K562 (cell line): ENCODE measurements around the gene EPHB2. TPM values are rescaled to one million over a fixed set of nuclear protein-coding genes. Genes with fewer than 3 reads are reported as not detected.
A peak's percentile ranks its signal among the peaks of the same experiment; 100 is the strongest.

Experiments
- ATAC-seq: fragments of 200-7000 bp; cut with Tn5 transposase; 3 replicates; pipeline ENCODE4 v1.9.1; 2020; ENCODE audit warnings: moderate library complexity
- BruUV-seq: library from RNA; stranded (reverse); fragments of 400-500 nt; replicated peaks from 2 replicates; lab custom pipeline; 2021; lab: Mats Ljungman, UMichigan
- CTCF ChIA-PET: fragments of 300-600 bp; formaldehyde crosslinking; extraction: SDS; loops from one replicate; lab custom pipeline; 2021; ENCODE audit warnings: low intra/inter-chr PET ratio; lab: Yijun Ruan, JAX
- POLR2A ChIA-PET: fragments of 300-600, 350-650 bp; sonication (Branson Sonifier 250); formaldehyde crosslinking; extraction: SDS; loops from one replicate; lab custom pipeline; 2021; ENCODE audit warnings: antibody characterized with exemption, inconsistent platforms; lab: Yijun Ruan, JAX
- DNase-seq, 4 experiments: peaks; one replicate each; pipeline versions ENCODE4 v3.0.0 to v3.0.0-alpha.2; 2011 to 2018; ENCODE audit warnings: low spot score in 3 of 4, mixed read lengths in 3 of 4; ENCODE audit errors: extremely low read depth in 1 of 4
- FAIRE-seq: peaks from 2 replicates; lab custom pipeline; 2011; peaks lifted over from hg19 to GRCh38; lab: Jason Lieb, UNC
- H2AFZ ChIP-seq: 2 replicates; pipeline ENCODE4 v1.6.0; 2011; ENCODE audit warnings: low read depth, low read length, control low read depth, inconsistent platforms
- H3K27ac ChIP-seq: fragments of 200-600 bp; 3 replicates; pipeline ENCODE4 v1.8.0; 2011; ENCODE audit warnings: low read depth, mild to moderate bottlenecking, control low read depth, inconsistent platforms, low read length, moderate library complexity, mixed read lengths; ENCODE audit errors: extremely low read depth
- H3K27me3 ChIP-seq, 2 experiments: fragments of 300-600 bp in 1 of 2; 2 replicates in 1 of 2; 3 replicates in 1 of 2; pipeline versions ENCODE4 v1.6.0 to v1.8.0; 2011; ENCODE audit warnings: inconsistent platforms in 2 of 2, low read length in 2 of 2, mild to moderate bottlenecking in 1 of 2, mixed read lengths in 1 of 2, moderate library complexity in 1 of 2; ENCODE audit not compliant: control insufficient read depth in 2 of 2, insufficient read depth in 2 of 2
- H3K36me3 ChIP-seq: fragments of 300-600 bp; 3 replicates; pipeline ENCODE4 v1.8.0; 2011; ENCODE audit warnings: mild to moderate bottlenecking, low read length, inconsistent platforms; ENCODE audit not compliant: control insufficient read depth, insufficient read depth
- H3K4me1 ChIP-seq, 2 experiments: fragments of 200-600 bp in 1 of 2; replicated peaks in 1 of 2; 2 replicates in 1 of 2; 3 replicates in 1 of 2; pipeline versions ENCODE4 v1.5.1 to v1.8.0; 2011; ENCODE audit warnings: inconsistent platforms in 2 of 2, low read length in 2 of 2, mild to moderate bottlenecking in 1 of 2, mixed read lengths in 1 of 2, moderate library complexity in 1 of 2; ENCODE audit not compliant: control insufficient read depth in 2 of 2, insufficient read depth in 2 of 2
- H3K4me2 ChIP-seq: 2 replicates; pipeline ENCODE4 v1.6.1; 2011; ENCODE audit warnings: low read length, control low read depth, inconsistent platforms, mixed read lengths; ENCODE audit not compliant: insufficient read depth
- H3K4me3 ChIP-seq: fragments of 200-600 bp; sonication (generic), shearing (Covaris generic); 2 replicates; pipeline ENCODE4 v1.5.1; 2016; ENCODE audit warnings: control low read depth, inconsistent platforms
- H3K79me2 ChIP-seq: fragments of 200-600 bp; 3 replicates; pipeline ENCODE4 v1.8.0; 2011; ENCODE audit warnings: low read length, inconsistent platforms; ENCODE audit not compliant: control insufficient read depth, insufficient read depth
- H3K9ac ChIP-seq, 2 experiments: 2 replicates each; pipeline versions ENCODE4 v1.6.0 to v1.6.1; 2011; ENCODE audit warnings: low read depth in 2 of 2, low read length in 2 of 2, control low read depth in 1 of 2, inconsistent platforms in 1 of 2, mild to moderate bottlenecking in 1 of 2, mixed read lengths in 1 of 2; ENCODE audit not compliant: insufficient read depth in 1 of 2
- H3K9me1 ChIP-seq: one replicate; pipeline ENCODE4 v1.6.0; 2011; ENCODE audit warnings: inconsistent platforms, mild to moderate bottlenecking, low read length, moderate library complexity; ENCODE audit not compliant: control insufficient read depth, insufficient read depth
- H3K9me3 ChIP-seq: replicated peaks from 2 replicates; pipeline ENCODE4 v1.5.1; 2011; ENCODE audit warnings: low read depth, low read length, inconsistent platforms; ENCODE audit not compliant: control insufficient read depth, insufficient read depth
- H4K20me1 ChIP-seq: replicated peaks from 2 replicates; pipeline ENCODE4 v1.6.1; 2011; ENCODE audit warnings: low read length, inconsistent platforms, mixed read lengths; ENCODE audit not compliant: control insufficient read depth, insufficient read depth
- BCOR ChIP-seq: fragments of 450-650 bp; IDR thresholded peaks from 2 replicates; pipeline ENCODE4 v1.6.1; 2016
- BRD4 ChIP-seq: fragments of 200-600 bp; sonication (generic); IDR thresholded peaks from 2 replicates; pipeline ENCODE4 v1.6.1; 2017; ENCODE audit warnings: inconsistent platforms
- RBM25 ChIP-seq: fragments of 200-400 bp; formaldehyde crosslinking; IDR thresholded peaks from 2 replicates; pipeline ENCODE4 v1.6.1; 2018; ENCODE audit warnings: low read length, low read depth, moderate library complexity; ENCODE audit not compliant: severe bottlenecking
- ZFP36 ChIP-seq: fragments of 150-350 bp; IDR thresholded peaks from 2 replicates; pipeline ENCODE4 v1.6.1; 2018; ENCODE audit warnings: low read length, low read depth; ENCODE audit not compliant: partially characterized antibody
- ZNF263 ChIP-seq: sonication (generic); formaldehyde crosslinking; IDR thresholded peaks from 2 replicates; pipeline ENCODE4 v1.8.0; 2022; ENCODE audit warnings: mild to moderate bottlenecking, missing genetic modification reagents, borderline replicate concordance
- WGBS: fragments of 100-300 bp; shearing (Covaris generic); methylation state at CpG from one replicate; pipeline ENCODE4 v1.1.6; 2016; ENCODE audit warnings: low coverage, mixed read lengths; ENCODE audit not compliant: insufficient coverage; ENCODE audit errors: missing lambda C conversion rate; 5-methylcytosine and 5-hydroxymethylcytosine counted together
- in situ Hi-C: fragments of 300-500 bp; cut with MboI; formaldehyde crosslinking; loops from 4 replicates; pipeline ENCODE4 v1.15.0; 2018; ENCODE audit warnings: inconsistent platforms, mixed read lengths
- intact Hi-C: fragments of 100-400 bp; cut with micrococcal nuclease; formaldehyde crosslinking; loops from 2 replicates; pipeline ENCODE4 v1.14.2; 2022
- polyA plus RNA-seq, 8 experiments: library from polyadenylated mRNA; depleted of rRNA in 4 of 8; stranded (reverse) in 5 of 8; unstranded in 3 of 8; fragments of >200 nt; fragmentation: Nextera tagmentation in 2 of 8; fragmentation: Illumina TruSeq in 1 of 8; extraction: Ambion mirVana in 2 of 8; extraction: Trizol in 1 of 8; gene quantifications; 2 replicates each; pipeline versions ENCODE4 v1.2.1 to v1.2.3, GENCODE V29; 2011 to 2014; ENCODE audit warnings: inconsistent platforms in 1 of 8, missing spikeins in 1 of 8
- total RNA-seq, 7 experiments: library from RNA; depleted of rRNA in 6 of 7; stranded (reverse); fragments of >200 nt in 6 of 7; fragmentation: Illumina TruSeq in 2 of 7; extraction: Trizol in 2 of 7; gene quantifications; 2 replicates each; pipeline versions ENCODE4 v1.2.1 to v1.2.3, GENCODE V29; 2011 to 2021; ENCODE audit warnings: low replicate concordance in 1 of 7
- TF ChIP-seq, protein P1 (sequence below): fragments of 450-650 bp; IDR thresholded peaks from 2 replicates; pipeline ENCODE4 v1.7.1; 2018; ENCODE audit warnings: mild to moderate bottlenecking, low read depth; ENCODE audit not compliant: partially characterized antibody

EPHB2 gene
- total and polyA plus RNA-seq, 9 of the 15 experiments (the other 6 are each of a cell fraction or from before 2014, with no cell fraction given): not detected

DNA sequence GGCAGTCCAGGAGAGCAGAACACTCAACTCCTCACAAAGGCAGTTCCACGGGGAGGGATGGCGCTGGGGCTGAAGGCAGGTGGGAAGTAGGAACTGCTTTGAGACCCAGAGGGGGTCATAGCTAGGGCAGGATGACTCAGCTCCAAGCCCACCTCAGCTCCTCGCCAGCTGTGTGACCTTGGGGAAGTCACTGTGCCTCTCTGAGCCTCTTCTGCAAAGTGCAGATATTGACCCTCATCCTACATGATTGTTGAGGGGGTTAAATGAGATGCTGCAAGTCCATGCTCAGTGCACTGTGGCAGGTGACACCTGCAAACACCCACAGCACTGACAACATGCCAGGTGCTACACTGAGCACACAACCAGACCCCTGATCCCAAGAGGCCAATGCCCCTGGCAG, 168.8 kb downstream of the EPHB2 start:
- POLR2A ChIA-PET: interaction anchor here (0.7 to 1.7 kb wide), 3 partner anchors 9 to 145 kb away, joined by 3 to 7 read pairs (median 4); no protein-coding TSS in a partner anchor
- H3K4me3 ChIP-seq: no peak overlapping the region
- no peak overlapping the region for H3K27ac ChIP-seq
- H3K4me1 ChIP-seq: 0 out of 5 replicates have a peak, but pooled peaks cover 0 to 4% of the 10 kb centered on the region in 2 experiments
- no peaks in the 10 kb centered on the region for H3K36me3 ChIP-seq
- H3K9ac ChIP-seq: no peak overlapping the region
- no TSS peak for BruUV-seq
- no peak overlapping the region for H2AFZ ChIP-seq
- peak; percentile 79 for TF ChIP-seq ZFP36
- TF ChIP-seq BCOR: peak; percentile 76
- peak; percentile 54 for TF ChIP-seq RBM25
- no peak for TF ChIP-seq BRD4
- H4K20me1 ChIP-seq: peaks cover 29% of the 10 kb centered on the region
- DNase-seq: no peak
- in situ Hi-C loops: no loop called here
- no peak for ATAC-seq
- H3K27me3 ChIP-seq: peaks cover 40 to 90% of the 10 kb centered on the region in 2 experiments
- intact Hi-C loops: no loop called here
- CTCF ChIA-PET: no interaction called here
- WGBS: 0% methylated on average over 3 of the region's 3 CpGs
- no peaks in the 10 kb centered on the region for H3K9me1 ChIP-seq
- FAIRE-seq: no peak
- no peaks in the 10 kb centered on the region for H3K9me3 ChIP-seq
- no peaks in the 10 kb centered on the region for H3K79me2 ChIP-seq
- no peak overlapping the region for H3K4me2 ChIP-seq

DNA sequence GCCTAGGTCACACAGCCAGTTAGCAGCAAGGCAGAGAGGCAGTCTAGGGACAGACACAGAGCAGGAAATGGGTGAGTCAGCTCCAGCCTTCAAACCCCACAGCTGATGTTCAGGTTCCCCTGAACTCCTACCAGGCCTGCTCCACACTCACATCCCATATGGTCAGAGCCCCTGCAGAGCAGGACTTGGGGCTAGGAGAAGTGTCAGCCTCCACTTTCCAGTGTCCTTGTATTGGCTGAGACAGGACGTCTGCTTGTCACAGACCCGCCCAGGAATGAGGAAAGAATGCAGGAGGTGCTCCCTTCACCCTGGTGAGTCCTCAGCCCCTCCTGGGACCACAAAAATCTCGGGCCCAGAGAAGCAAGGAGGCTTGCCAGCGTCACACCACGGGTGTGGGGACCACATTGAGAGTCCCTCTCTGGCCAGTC, 169.5 kb downstream of the EPHB2 start:
- POLR2A ChIA-PET: interaction anchor here (0.7 to 1.0 kb wide), 2 partner anchors 9 to 15 kb away, joined by 3 to 4 read pairs; no protein-coding TSS in a partner anchor
- ATAC-seq: peak; percentile 29
- no TSS peak for BruUV-seq
- FAIRE-seq: peak; percentile 11
- in situ Hi-C loops (no loop called here), intact Hi-C loops (no loop called here)
- DNase-seq: no peak
- Histone ChIP-seq H3K27ac (no peak overlapping the region), H3K4me3 (no peak overlapping the region), H3K4me1 (0 out of 5 replicates have a peak, but pooled peaks cover 0 to 8% of the 10 kb centered on the region in 2 experiments), H3K27me3 (peaks cover 38 to 89% of the 10 kb centered on the region in 2 experiments), H3K79me2 (no peaks in the 10 kb centered on the region), H3K9me1 (no peaks in the 10 kb centered on the region), H3K36me3 (no peaks in the 10 kb centered on the region), H3K9me3 (no peaks in the 10 kb centered on the region), H3K9ac (no peak overlapping the region), H2AFZ (no peak overlapping the region), H3K4me2 (no peak overlapping the region), H4K20me1 (peaks cover 29% of the 10 kb centered on the region)
- CTCF ChIA-PET: no interaction called here
- WGBS: 0% methylated on average over 5 of the region's 5 CpGs
- TF ChIP-seq, protein P1, sequence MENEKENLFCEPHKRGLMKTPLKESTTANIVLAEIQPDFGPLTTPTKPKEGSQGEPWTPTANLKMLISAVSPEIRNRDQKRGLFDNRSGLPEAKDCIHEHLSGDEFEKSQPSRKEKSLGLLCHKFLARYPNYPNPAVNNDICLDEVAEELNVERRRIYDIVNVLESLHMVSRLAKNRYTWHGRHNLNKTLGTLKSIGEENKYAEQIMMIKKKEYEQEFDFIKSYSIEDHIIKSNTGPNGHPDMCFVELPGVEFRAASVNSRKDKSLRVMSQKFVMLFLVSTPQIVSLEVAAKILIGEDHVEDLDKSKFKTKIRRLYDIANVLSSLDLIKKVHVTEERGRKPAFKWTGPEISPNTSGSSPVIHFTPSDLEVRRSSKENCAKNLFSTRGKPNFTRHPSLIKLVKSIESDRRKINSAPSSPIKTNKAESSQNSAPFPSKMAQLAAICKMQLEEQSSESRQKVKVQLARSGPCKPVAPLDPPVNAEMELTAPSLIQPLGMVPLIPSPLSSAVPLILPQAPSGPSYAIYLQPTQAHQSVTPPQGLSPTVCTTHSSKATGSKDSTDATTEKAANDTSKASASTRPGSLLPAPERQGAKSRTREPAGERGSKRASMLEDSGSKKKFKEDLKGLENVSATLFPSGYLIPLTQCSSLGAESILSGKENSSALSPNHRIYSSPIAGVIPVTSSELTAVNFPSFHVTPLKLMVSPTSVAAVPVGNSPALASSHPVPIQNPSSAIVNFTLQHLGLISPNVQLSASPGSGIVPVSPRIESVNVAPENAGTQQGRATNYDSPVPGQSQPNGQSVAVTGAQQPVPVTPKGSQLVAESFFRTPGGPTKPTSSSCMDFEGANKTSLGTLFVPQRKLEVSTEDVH: no peak
- peak; percentile 79 for TF ChIP-seq ZNF263
